Erythroblast (primary cell): ENCODE measurements around the gene PDZD7.

Experiments used
- GATA1 ChIP-seq: IDR thresholded peaks from 2 replicates; pipeline ENCODE4 v1.6.1; 2011; ENCODE audit warnings: low read depth, mild to moderate bottlenecking, control low read depth, low read length, moderate library complexity
- POLR2A ChIP-seq: IDR thresholded peaks from 2 replicates; pipeline ENCODE4 v1.6.1; 2011; ENCODE audit warnings: mild to moderate bottlenecking, low read length

GRCh38 chr10:101007099-101007711, 23.7 kb downstream of the PDZD7 start:
- TF ChIP-seq POLR2A (no peak), GATA1 (no peak)
